Activated naive CD8-positive, alpha-beta T cell treated with anti-CD3 and anti-CD28 coated beads, Interleukin-2, amount 10 ng/mL, durations not matched to agents 7 days and 5 days (primary cell): ENCODE data around the gene FBN3. TPM values are rescaled to one million over a fixed set of nuclear protein-coding genes. Genes with fewer than 3 reads are reported as not detected.
"Not testable (repeated sequence)": the region's sequence is repeated elsewhere in the genome, so short reads cannot be mapped to it uniquely, and the experiment has no call there.

Experiments used
- ATAC-seq: fragments of 150-1000 bp; cut with Tn5 transposase; one replicate; pipeline ENCODE4 v1.10.0; 2021; ENCODE audit warnings: low read depth, moderate library complexity
- POLR2A ChIA-PET: fragments of 350-600 bp; sonication (Branson Sonifier 250); formaldehyde crosslinking; loops from one replicate; lab custom pipeline; 2021; ENCODE audit warnings: antibody characterized with exemption; lab: Charles Lee
- DNase-seq: peaks from one replicate; pipeline ENCODE4 v3.0.0; 2021
- H3K27ac Mint-ChIP-seq: one replicate; pipeline ENCODE4 v1.8.0; 2022; ENCODE audit warnings: mild to moderate bottlenecking, mixed read lengths
- H3K27me3 Mint-ChIP-seq: one replicate; pipeline ENCODE4 v1.8.0; 2022; ENCODE audit warnings: mild to moderate bottlenecking, moderate library complexity, mixed read lengths
- H3K36me3 Mint-ChIP-seq: one replicate; pipeline ENCODE4 v1.8.0; 2021; ENCODE audit warnings: mild to moderate bottlenecking, mixed read lengths
- H3K4me1 Mint-ChIP-seq: one replicate; pipeline ENCODE4 v1.8.0; 2021; ENCODE audit warnings: mixed read lengths
- H3K4me3 Mint-ChIP-seq: one replicate; pipeline ENCODE4 v1.8.0; 2022; ENCODE audit warnings: mild to moderate bottlenecking, moderate library complexity, mixed read lengths
- H3K9me3 Mint-ChIP-seq: one replicate; pipeline ENCODE4 v1.8.0; 2021; ENCODE audit warnings: mixed read lengths
- total RNA-seq, 2 experiments: library from RNA; stranded (reverse); gene quantifications; one replicate each; pipeline ENCODE4 v1.2.3, GENCODE V29; 2021

FBN3 gene
- total RNA-seq, 2 experiments from 2014 or later, result 0.03 to 0.50 TPM

DNA sequence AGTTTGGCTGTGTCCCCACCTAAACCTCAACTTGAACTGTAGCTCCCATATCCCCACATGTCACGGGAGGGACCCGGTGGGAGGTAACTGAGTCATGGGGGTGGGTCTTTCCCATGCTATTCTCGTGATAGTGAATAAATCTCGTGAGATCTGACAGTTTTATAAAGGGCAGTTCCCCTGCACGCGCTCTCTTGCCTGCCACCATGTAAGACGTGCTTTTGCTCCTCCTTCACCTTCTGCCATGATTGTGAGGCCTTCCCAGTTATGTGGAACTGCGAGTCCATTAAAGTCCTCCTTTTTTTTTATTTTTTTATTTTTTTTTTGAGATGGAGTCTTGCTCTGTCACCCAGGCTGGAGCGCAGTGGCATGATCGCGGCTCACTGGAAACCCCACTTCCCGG, 47.5 kb downstream of the FBN3 start:
- ATAC-seq, H3K27ac Mint-ChIP-seq, POLR2A ChIA-PET: not testable (repeated sequence)

DNA sequence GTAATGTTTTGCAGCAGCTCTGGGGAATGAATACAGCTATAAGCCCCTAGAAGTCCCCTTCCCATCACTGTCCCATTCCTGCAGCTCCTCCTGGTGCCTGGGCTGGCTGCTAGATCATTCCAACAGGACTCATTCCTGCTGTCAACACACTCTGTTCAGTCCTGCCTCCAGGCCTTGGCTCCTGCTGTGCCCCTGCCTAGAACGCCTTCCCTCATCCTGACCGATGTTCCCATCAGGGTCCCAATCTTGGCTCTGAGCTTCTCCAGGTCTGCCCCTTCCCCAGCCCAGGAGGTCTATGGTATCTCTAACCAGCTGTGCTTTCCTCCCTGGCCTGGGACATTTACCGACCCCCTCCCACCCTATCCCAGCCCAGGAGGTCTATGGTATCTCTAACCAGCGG, 48.1 kb downstream of the FBN3 start:
- H3K36me3 Mint-ChIP-seq, result no peaks in the 10 kb centered on the region
- H3K4me1 Mint-ChIP-seq, result no peaks in the 10 kb centered on the region
- ATAC-seq (no peak), DNase-seq (no peak)
- POLR2A ChIA-PET, result no interaction called here
- peaks cover 2% of the 10 kb centered on the region for H3K27me3 Mint-ChIP-seq
- peaks cover 7% of the 10 kb centered on the region for H3K9me3 Mint-ChIP-seq
- H3K27ac Mint-ChIP-seq, result no peak overlapping the region
- H3K4me3 Mint-ChIP-seq, result no peak overlapping the region

More for the DNA sequence above, 47.5 kb downstream of the FBN3 start:
- not testable (repeated sequence) for H3K9me3 Mint-ChIP-seq, DNase-seq, H3K4me1 Mint-ChIP-seq, H3K36me3 Mint-ChIP-seq, H3K4me3 Mint-ChIP-seq, H3K27me3 Mint-ChIP-seq

DNA sequence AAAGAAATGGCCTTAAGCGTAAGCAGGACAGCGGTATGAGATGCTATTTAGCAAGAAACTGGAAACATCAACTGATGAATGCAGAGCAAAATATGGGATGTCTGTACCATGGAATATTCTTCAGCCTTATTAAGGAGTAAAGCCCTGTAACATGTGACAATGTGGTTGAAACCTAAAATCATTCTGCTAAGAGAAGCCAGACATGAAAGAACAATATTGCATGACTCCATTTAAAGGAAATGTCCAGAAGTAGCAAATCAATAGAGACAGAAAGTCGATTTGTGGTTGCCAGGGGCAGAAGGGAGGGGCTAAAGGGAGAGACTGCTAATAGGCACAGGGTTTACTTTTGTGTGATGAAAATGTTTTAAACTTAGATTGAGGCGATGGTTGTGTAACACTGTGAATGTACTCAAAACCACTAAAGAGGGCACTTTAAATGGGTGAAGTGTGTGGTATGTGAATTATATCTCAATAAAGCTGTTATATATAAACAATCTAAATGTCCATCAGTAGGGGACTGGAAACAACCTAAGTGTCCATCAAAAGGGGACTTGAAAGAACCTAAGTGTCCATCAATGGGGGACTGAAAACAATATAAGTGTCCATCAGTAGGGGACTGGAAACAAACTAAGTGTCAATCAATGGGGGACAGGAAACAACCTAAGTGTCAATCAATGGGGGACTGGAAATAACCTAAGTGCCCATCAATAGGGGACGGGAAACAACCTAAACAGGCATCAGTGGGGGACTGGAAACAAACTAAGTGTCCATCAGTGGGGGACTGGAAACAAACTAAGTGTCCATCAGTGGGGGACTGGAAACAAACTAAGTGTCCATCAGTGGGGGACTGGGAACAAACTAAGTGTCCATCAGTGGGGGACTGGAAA, 51.5 kb downstream of the FBN3 start:
- DNase-seq (no peak), ATAC-seq (no peak)
- H3K9me3 Mint-ChIP-seq, result peaks cover 11% of the 10 kb centered on the region
- H3K36me3 Mint-ChIP-seq, result no peaks in the 10 kb centered on the region
- no peaks in the 10 kb centered on the region for H3K4me1 Mint-ChIP-seq
- H3K27me3 Mint-ChIP-seq, result no peaks in the 10 kb centered on the region
- H3K27ac Mint-ChIP-seq, result no peak overlapping the region
- no peak overlapping the region for H3K4me3 Mint-ChIP-seq
- POLR2A ChIA-PET, result no interaction called here

DNA sequence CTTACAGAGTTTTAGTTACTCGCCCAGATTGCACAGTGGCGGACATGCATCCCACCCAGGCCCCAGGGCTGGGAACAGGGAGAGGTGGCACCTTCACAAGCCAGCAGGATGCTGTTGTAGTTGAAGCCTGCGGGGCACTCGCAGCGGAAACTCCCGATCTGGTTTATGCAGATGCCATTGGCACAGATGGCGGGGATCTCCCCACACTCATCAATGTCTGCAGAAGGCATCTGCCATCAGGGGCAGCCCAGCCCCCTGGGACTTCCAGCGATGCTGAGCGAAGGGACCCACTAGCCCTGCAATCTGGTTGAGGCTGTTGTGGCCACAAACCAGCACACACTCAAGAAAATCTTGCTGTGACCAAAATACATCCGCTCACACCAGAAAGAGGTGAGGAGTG, 52.2 kb downstream of the FBN3 start:
- ATAC-seq (no peak), DNase-seq (no peak)
- Mint-ChIP-seq H3K4me1 (no peaks in the 10 kb centered on the region), H3K27me3 (no peaks in the 10 kb centered on the region), H3K27ac (no peak overlapping the region), H3K4me3 (no peak overlapping the region), H3K36me3 (no peaks in the 10 kb centered on the region), H3K9me3 (peaks cover 11% of the 10 kb centered on the region)
- POLR2A ChIA-PET, result no interaction called here

DNA sequence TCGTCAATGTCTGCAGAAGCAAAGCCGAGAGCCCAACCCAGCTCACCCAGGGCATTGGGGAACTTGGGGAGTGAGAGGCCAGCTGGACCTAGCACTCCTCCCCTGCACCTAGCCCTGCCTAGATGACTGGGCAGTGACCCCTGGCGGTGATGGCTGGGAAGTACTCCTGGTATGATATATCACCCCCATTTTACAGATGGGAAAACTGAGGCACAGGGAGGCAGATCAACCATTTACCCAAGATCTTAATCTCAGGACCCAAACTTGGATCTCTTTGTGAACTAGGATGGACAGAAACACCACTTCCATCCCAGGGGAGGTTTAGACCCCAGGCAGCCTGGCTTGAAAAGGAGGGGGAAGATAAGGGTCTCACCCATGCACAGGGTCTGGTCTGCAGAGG, 53.3 kb downstream of the FBN3 start:
- no peaks in the 10 kb centered on the region for H3K36me3 Mint-ChIP-seq
- ATAC-seq, result no peak
- H3K27me3 Mint-ChIP-seq, result no peaks in the 10 kb centered on the region
- no peaks in the 10 kb centered on the region for H3K4me1 Mint-ChIP-seq
- POLR2A ChIA-PET, result no interaction called here
- H3K9me3 Mint-ChIP-seq, result peaks cover 11% of the 10 kb centered on the region
- no peak overlapping the region for H3K27ac Mint-ChIP-seq
- DNase-seq, result no peak
- no peak overlapping the region for H3K4me3 Mint-ChIP-seq

DNA sequence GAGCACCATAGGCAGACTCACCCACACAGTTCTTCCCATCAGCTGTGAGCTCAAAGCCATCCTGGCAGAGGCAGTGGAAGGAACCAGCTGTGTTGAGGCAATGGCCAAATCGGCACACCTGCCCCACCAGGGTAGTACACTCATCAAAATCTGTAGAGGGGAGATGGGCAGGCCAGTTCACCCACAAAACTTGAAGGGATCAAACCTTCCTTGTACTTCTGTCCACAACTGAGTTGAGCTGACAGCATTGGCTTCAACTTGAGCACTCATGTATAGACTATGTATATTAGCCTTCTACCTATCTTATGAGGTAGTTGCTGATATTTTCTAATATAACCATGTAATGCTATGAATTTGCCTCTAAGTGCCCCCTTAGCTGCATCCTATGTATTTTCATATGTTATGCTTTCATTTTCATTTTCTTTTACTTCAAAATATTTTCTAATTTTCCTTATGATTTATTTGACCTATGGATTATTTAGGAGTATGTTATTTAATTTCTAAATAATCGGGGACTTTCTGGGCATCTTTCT, 54.0 kb downstream of the FBN3 start:
- POLR2A ChIA-PET, result no interaction called here
- Mint-ChIP-seq H3K9me3 (peaks cover 11% of the 10 kb centered on the region), H3K27me3 (no peaks in the 10 kb centered on the region), H3K27ac (no peak overlapping the region), H3K4me3 (no peak overlapping the region), H3K4me1 (no peaks in the 10 kb centered on the region), H3K36me3 (no peaks in the 10 kb centered on the region)
- no peak for ATAC-seq
- no peak for DNase-seq

DNA sequence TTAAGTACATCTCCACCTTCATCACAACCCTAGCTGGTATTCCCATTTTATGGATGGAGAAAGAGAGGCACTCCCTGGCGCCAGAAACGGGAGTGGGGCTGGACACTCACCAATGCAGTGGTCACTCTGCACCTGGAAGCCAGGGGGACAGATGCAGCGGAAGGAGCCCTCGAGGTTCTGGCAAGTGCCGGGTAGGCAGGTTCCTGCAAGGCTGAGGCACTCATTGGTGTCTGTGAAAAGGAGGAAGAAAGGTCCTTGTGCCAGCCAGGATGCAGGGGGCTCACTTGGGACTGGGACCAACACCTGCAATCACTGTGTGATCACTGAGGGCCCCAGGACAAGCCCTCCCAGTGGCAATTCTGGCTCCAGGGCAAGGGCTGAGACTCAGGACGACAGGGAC, 55.1 kb downstream of the FBN3 start:
- Mint-ChIP-seq H3K4me1 (no peaks in the 10 kb centered on the region), H3K27ac (no peak overlapping the region), H3K36me3 (no peaks in the 10 kb centered on the region), H3K4me3 (no peak overlapping the region), H3K27me3 (no peaks in the 10 kb centered on the region), H3K9me3 (peaks cover 11% of the 10 kb centered on the region)
- DNase-seq, result no peak
- no peak for ATAC-seq
- POLR2A ChIA-PET, result no interaction called here

DNA sequence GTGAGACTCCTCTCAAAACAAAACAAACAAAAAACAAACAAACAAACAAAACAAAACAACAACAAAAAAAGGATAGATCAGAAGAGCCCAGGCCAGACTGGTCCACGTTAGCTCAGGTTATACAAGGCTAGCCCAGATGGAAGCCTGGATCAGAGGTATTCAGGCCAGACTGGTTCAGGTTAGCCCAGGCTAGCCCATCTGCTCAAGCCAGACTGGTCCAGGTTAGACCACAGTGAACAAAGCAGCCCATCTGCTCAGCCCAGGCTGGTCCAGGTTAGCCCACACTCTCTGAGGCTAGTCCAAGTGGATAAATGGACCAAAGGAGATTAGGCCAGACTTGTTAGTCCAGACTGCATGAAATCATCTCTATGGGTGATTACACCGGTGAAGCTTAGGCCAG, 55.7 kb downstream of the FBN3 start:
- DNase-seq (no peak), ATAC-seq (no peak)
- POLR2A ChIA-PET, result no interaction called here
- Mint-ChIP-seq H3K27me3 (no peaks in the 10 kb centered on the region), H3K36me3 (no peaks in the 10 kb centered on the region), H3K4me1 (no peaks in the 10 kb centered on the region), H3K9me3 (peaks cover 11% of the 10 kb centered on the region), H3K27ac (no peak overlapping the region), H3K4me3 (no peak overlapping the region)

DNA sequence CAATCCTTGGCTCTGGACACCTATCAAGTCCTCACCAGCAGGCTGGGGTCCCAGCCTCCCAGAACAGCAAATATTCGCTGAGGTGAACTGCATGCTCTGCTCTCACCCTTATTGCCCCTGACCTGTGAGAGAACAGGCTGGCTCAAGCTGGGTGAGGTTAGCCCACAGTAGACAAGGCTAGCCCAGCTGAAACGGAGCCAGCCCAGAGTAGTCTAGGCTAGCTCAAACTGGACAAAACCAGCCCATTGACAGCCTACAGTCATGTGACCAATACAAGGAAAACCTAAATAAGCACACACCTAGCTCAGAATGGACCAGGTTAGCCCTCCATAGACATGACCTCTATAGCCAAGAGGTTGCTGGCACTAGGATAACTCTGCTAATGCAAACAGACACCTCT, 58.4 kb downstream of the FBN3 start:
- ATAC-seq, result no peak
- POLR2A ChIA-PET, result interaction anchor here (1.5 kb wide), 1 partner anchor 18 kb away, joined by 3 read pairs; no protein-coding TSS in a partner anchor
- no peak overlapping the region for H3K4me3 Mint-ChIP-seq
- DNase-seq, result no peak
- no peaks in the 10 kb centered on the region for H3K27me3 Mint-ChIP-seq
- no peak overlapping the region for H3K27ac Mint-ChIP-seq
- H3K36me3 Mint-ChIP-seq, result no peaks in the 10 kb centered on the region
- H3K4me1 Mint-ChIP-seq, result no peaks in the 10 kb centered on the region
- peaks cover 1% of the 10 kb centered on the region for H3K9me3 Mint-ChIP-seq

DNA sequence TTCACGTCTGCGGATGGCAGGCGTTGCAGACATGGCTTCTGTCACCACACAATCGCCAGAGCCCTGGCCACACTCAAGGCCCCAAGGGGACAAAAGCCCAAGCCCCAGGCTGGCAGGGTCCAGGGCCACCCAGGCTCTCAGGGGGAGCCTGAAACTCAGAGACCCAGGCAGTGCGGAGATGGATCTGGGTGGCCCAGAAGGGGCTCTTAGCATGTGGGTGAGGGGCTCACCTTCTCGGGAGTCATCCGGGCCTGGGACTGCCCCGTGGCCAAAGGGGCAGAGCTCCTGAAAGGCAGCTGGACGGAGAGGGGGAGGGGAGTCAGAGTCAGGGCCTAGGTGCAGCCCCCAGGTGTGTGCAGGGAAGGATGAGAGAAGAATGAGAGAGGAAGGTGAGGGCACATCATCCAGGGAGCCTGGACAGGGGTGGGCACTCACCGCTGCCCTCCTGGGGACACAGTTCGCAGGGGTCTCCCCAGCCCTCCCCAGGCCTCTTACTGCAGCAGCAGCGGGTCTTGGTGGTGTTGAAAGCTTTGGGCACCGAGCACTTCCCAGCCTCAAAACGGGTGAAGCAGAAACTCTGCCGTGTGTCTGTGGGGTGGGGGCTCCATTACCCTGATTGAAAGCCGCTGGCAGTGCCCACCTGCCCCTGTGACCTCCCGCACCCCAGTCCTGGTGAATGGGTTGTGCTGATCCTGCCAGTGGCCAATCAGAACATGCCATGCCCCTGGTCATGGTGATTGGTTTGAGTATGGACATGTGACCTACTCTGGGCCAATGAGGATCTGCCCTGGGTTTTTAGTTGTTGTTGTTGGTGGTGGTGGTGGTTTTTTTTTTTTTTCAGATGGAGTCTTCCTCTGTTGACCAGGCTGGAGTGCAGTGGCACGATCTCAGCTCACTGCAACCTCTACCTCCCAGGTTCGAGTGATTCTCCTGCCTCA, 59.5 kb downstream of the FBN3 start:
- Mint-ChIP-seq H3K36me3 (no peaks in the 10 kb centered on the region), H3K4me3 (no peak overlapping the region), H3K9me3 (peaks cover 1% of the 10 kb centered on the region), H3K4me1 (no peaks in the 10 kb centered on the region), H3K27me3 (no peaks in the 10 kb centered on the region), H3K27ac (no peak overlapping the region)
- DNase-seq (no peak), ATAC-seq (no peak)
- POLR2A ChIA-PET, result no interaction called here

DNA sequence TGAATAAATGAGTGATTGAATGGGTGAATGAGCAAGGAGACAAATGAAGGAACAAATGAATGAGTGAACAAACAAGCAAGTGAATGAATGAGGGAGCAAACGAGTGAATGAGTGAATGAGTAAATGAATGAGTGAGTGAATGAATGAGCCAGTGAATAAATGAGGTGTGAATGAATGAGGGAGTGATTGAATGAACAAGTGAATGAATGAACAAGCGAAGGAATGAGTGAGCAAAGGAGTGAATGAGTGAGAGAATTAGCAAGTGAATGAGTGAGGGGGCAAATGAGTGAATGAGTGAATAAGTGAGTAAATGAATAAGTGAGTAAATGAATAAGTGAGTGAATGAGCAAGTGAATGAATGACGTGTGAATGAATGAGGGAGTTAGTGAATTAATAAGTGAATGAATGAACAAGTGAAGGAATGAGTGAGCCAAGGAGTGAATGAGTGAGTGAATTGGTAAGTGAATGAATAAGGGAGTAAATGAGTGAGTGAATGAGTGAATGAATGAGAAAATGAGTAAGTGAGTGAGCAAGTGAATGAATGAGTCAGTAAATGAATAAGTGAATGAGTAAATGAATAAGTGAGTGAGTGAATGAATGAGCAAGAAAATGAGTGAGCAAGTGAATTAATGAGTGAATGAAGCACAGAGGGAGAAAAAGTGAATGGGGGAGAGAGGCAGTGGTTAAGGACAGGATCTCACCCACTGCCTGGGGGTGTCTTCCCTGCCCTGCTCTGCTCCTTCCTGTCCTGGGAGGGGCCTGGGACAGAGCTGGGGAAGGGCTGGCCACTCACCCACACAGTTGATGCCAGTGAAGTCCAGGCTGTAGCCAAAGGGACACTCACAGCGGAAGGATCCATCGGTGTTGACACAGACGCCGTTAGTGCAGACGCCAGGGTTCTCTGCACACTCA, 60.4 kb downstream of the FBN3 start:
- POLR2A ChIA-PET, result no interaction called here
- peaks cover 1% of the 10 kb centered on the region for H3K9me3 Mint-ChIP-seq
- no peak for DNase-seq
- no peaks in the 10 kb centered on the region for H3K36me3 Mint-ChIP-seq
- H3K4me3 Mint-ChIP-seq, result no peak overlapping the region
- H3K27ac Mint-ChIP-seq, result no peak overlapping the region
- no peak for ATAC-seq
- H3K4me1 Mint-ChIP-seq, result no peaks in the 10 kb centered on the region
- H3K27me3 Mint-ChIP-seq, result no peaks in the 10 kb centered on the region

DNA sequence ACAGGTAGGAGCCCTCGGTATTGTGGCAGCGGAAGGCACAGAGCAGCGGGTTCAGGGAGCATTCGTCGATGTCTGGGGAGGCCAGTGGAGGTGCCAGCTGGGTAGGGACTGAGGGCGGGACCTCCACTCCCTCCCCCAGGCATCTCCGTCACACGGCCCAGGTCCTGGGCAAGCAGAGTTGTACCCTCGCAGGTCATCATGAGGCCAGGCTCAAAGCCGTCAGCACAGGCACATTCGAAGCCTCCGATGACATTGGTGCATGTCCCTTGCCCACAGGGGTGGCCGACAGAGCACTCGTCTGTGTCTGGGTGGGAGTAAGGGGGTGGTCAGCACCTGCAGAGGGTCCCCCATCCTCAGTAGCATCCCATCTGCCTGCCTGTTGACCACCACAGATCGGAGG, 61.5 kb downstream of the FBN3 start:
- POLR2A ChIA-PET, result no interaction called here
- H3K36me3 Mint-ChIP-seq, result no peaks in the 10 kb centered on the region
- DNase-seq, result no peak

DNA sequence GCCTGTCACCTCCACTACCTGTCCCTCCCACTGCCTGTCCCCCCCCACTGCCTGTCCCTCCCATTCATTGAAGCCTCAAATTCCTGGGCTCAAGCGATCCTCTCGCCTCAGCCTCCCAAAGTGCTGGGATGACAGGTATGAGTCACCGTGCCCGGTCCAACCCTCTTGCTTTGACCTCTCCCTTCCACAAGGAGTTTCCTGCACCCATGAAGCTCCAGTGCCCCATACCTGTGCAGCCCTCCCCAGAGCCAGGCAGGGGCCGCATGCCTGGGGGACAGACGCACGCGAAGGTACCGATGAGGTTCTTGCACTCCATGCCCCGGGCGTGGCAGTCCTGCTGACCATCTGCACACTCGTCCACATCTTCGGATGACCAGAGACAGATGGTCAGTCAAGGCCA, 62.5 kb downstream of the FBN3 start:
- H3K4me3 Mint-ChIP-seq, result no peak overlapping the region
- POLR2A ChIA-PET, result no interaction called here
- DNase-seq (no peak), ATAC-seq (no peak)
- H3K27me3 Mint-ChIP-seq, result no peaks in the 10 kb centered on the region
- peaks cover 3% of the 10 kb centered on the region for H3K4me1 Mint-ChIP-seq
- H3K27ac Mint-ChIP-seq, result no peak overlapping the region
- no peaks in the 10 kb centered on the region for H3K36me3 Mint-ChIP-seq
- no peaks in the 10 kb centered on the region for H3K9me3 Mint-ChIP-seq

More for the DNA sequence above, 61.5 kb downstream of the FBN3 start:
- Mint-ChIP-seq H3K4me3 (no peak overlapping the region), H3K9me3 (no peaks in the 10 kb centered on the region), H3K27me3 (no peaks in the 10 kb centered on the region), H3K27ac (no peak overlapping the region), H3K4me1 (no peaks in the 10 kb centered on the region)
- no peak for ATAC-seq
